Keratinocyte (primary cell): ENCODE measurements around the gene CACNA1B. TPM values are rescaled to one million over a fixed set of nuclear protein-coding genes. Genes with fewer than 3 reads are reported as not detected.

Experiments
- DNase-seq: peaks from one replicate; pipeline ENCODE4 v3.0.0-alpha.2; 2011; ENCODE audit warnings: low read depth, missing footprints, low spot score
- FAIRE-seq: peaks from 2 replicates; lab custom pipeline; 2011; peaks lifted over from hg19 to GRCh38; lab: Jason Lieb, UNC
- H2AFZ ChIP-seq: 2 replicates; pipeline ENCODE4 v1.6.0; 2012; ENCODE audit warnings: low read length, control low read depth, inconsistent platforms; ENCODE audit not compliant: control insufficient read depth
- H3K27ac ChIP-seq: 2 replicates; pipeline ENCODE4 v1.5.1; 2011; ENCODE audit warnings: low read length; ENCODE audit not compliant: control insufficient read depth, insufficient read depth
- H3K27me3 ChIP-seq: 3 replicates; pipeline ENCODE4 v1.6.0; 2011; ENCODE audit warnings: low read length; ENCODE audit not compliant: control insufficient read depth, insufficient read depth; ENCODE audit errors: extremely low read depth
- H3K36me3 ChIP-seq, 2 experiments: 2 replicates in 1 of 2; 3 replicates in 1 of 2; pipeline ENCODE4 v1.5.1; 2011; ENCODE audit warnings: low read length in 2 of 2, mild to moderate bottlenecking in 1 of 2; ENCODE audit not compliant: control insufficient read depth in 2 of 2, insufficient read depth in 2 of 2; ENCODE audit errors: extremely low read depth in 1 of 2
- H3K4me1 ChIP-seq: 3 replicates; pipeline ENCODE4 v1.5.1; 2011; ENCODE audit warnings: low read length; ENCODE audit not compliant: control insufficient read depth, insufficient read depth; ENCODE audit errors: extremely low read depth
- H3K4me2 ChIP-seq: 3 replicates; pipeline ENCODE4 v1.6.0; 2011; ENCODE audit warnings: low read depth, low read length; ENCODE audit not compliant: control insufficient read depth, insufficient read depth; ENCODE audit errors: extremely low read depth
- H3K4me3 ChIP-seq, 3 experiments: fragments of 200-600 bp in 1 of 3; sonication (generic) in 1 of 3; 2 replicates in 2 of 3; 3 replicates in 1 of 3; pipeline ENCODE4 v1.5.1; 2011 to 2016; ENCODE audit warnings: low read length in 3 of 3, mild to moderate bottlenecking in 3 of 3, control low read depth in 2 of 3, inconsistent platforms in 1 of 3, low read depth in 1 of 3, mixed read lengths in 1 of 3, mixed run types in 1 of 3, moderate library complexity in 1 of 3; ENCODE audit not compliant: control insufficient read depth in 2 of 3, insufficient read depth in 2 of 3; ENCODE audit errors: extremely low read depth in 1 of 3
- H3K79me2 ChIP-seq: 2 replicates; pipeline ENCODE4 v1.6.0; 2012; ENCODE audit warnings: low read length; ENCODE audit not compliant: control insufficient read depth, insufficient read depth
- H3K9ac ChIP-seq: 3 replicates; pipeline ENCODE4 v1.6.0; 2011; ENCODE audit warnings: low read length; ENCODE audit not compliant: control insufficient read depth, insufficient read depth; ENCODE audit errors: extremely low read depth
- H3K9me1 ChIP-seq: 3 replicates; pipeline ENCODE4 v1.6.0; 2011; ENCODE audit warnings: low read length; ENCODE audit not compliant: control insufficient read depth, insufficient read depth; ENCODE audit errors: extremely low read depth
- H3K9me3 ChIP-seq: 2 replicates; pipeline ENCODE4 v1.5.1; 2012; ENCODE audit warnings: low read depth, low read length; ENCODE audit not compliant: control insufficient read depth
- H4K20me1 ChIP-seq: 3 replicates; pipeline ENCODE4 v1.6.0; 2011; ENCODE audit warnings: low read length; ENCODE audit not compliant: control insufficient read depth, insufficient read depth; ENCODE audit errors: extremely low read depth
- CTCF ChIP-seq, 3 experiments: IDR thresholded peaks in 1 of 3; conservative IDR thresholded peaks in 1 of 3; optimal IDR thresholded peaks in 1 of 3; 2 replicates in 2 of 3; 3 replicates in 1 of 3; pipeline versions ENCODE3 to v1.5.1; 2011; ENCODE audit warnings: low read length in 3 of 3, mild to moderate bottlenecking in 3 of 3, moderate library complexity in 2 of 3, control low read depth in 1 of 3, inconsistent platforms in 1 of 3; ENCODE audit not compliant: insufficient read depth in 2 of 3; ENCODE audit errors: extremely low read depth in 1 of 3
- EZH2 ChIP-seq: IDR thresholded peaks from one replicate; pipeline ENCODE4 v1.6.1; 2012; ENCODE audit warnings: inconsistent platforms, mild to moderate bottlenecking, low read length, moderate library complexity
- dilution Hi-C: fragments of 300-500 bp; cut with MboI; formaldehyde crosslinking; loops from one replicate; pipeline ENCODE4 v1.7.0; 2020; ENCODE audit warnings: low sequenced_read_pairs; ENCODE audit not compliant: extremely low pct_ligation_motif_present
- polyA plus RNA-seq, 5 experiments: library from polyadenylated mRNA; depleted of rRNA in 3 of 5; stranded (reverse) in 3 of 5; stranded (forward) in 1 of 5; unstranded in 1 of 5; fragments of >200 nt; gene quantifications; 1 replicate in 1 of 5; 2 replicates in 3 of 5; 3 replicates in 1 of 5; pipeline versions ENCODE4 v1.2.1 to v1.2.3, GENCODE V29; 2011 to 2012; ENCODE audit warnings: missing spikeins in 2 of 5, low read depth in 1 of 5, low replicate concordance in 1 of 5

CACNA1B gene
- polyA plus RNA-seq, 1 donor (not counting 4 experiments of a cell fraction or from before 2014, with no cell fraction given), result 0.01 TPM

- Histone ChIP-seq H3K4me2 (no peak overlapping the region), H4K20me1 (no peaks in the 10 kb centered on the region), H3K9me1 (no peaks in the 10 kb centered on the region), H3K4me1 (no peaks in the 10 kb centered on the region), H3K36me3 (no peaks in the 10 kb centered on the region), H3K27ac (no peak overlapping the region), H3K27me3 (no peaks in the 10 kb centered on the region), H3K79me2 (no peaks in the 10 kb centered on the region), H3K9ac (no peak overlapping the region), H3K9me3 (no peaks in the 10 kb centered on the region), H3K4me3 (no peak overlapping the region), H2AFZ (no peak overlapping the region)
- TF ChIP-seq EZH2, result no peak
- no peak for TF ChIP-seq CTCF (optimal IDR thresholded peaks at IDR 0.05 in 1 of 3, IDR thresholded peaks at IDR 0.05 in 1 of 3, conservative IDR thresholded peaks at IDR 0.05 in 1 of 3; ENCODE audit: extremely low read depth in 1 of 3, insufficient read depth in 2 of 3, low read length in 3 of 3)
- FAIRE-seq, result no peak
- no peak for DNase-seq
- dilution Hi-C loops, result no loop called here
These were observed 90.7 kb downstream of the CACNA1B start for GRCh38 chr9:137968235-137968634.

- Histone ChIP-seq H3K9me1 (no peaks in the 10 kb centered on the region), H2AFZ (no peak overlapping the region), H3K4me1 (no peaks in the 10 kb centered on the region), H3K36me3 (no peaks in the 10 kb centered on the region), H3K9ac (no peak overlapping the region), H3K4me2 (no peak overlapping the region), H3K27ac (no peak overlapping the region), H3K9me3 (no peaks in the 10 kb centered on the region), H3K79me2 (no peaks in the 10 kb centered on the region), H3K27me3 (no peaks in the 10 kb centered on the region), H4K20me1 (no peaks in the 10 kb centered on the region), H3K4me3 (no peak overlapping the region)
- DNase-seq (no peak), FAIRE-seq (no peak)
- no peak for TF ChIP-seq EZH2
- dilution Hi-C loops, result no loop called here
These were observed 91.4 kb downstream of the CACNA1B start for GRCh38 chr9:137969008-137969407.

GRCh38 chr9:137969685-137970084 is 92.1 kb downstream of the CACNA1B start:
- Histone ChIP-seq H3K9me1 (no peaks in the 10 kb centered on the region), H3K4me3 (no peak overlapping the region), H4K20me1 (no peaks in the 10 kb centered on the region), H2AFZ (no peak overlapping the region), H3K9me3 (no peaks in the 10 kb centered on the region), H3K4me2 (no peak overlapping the region), H3K36me3 (no peaks in the 10 kb centered on the region), H3K27me3 (no peaks in the 10 kb centered on the region), H3K4me1 (no peaks in the 10 kb centered on the region), H3K79me2 (no peaks in the 10 kb centered on the region), H3K27ac (no peak overlapping the region), H3K9ac (no peak overlapping the region)
- FAIRE-seq (no peak), DNase-seq (no peak)
- TF ChIP-seq CTCF (optimal IDR thresholded peaks at IDR 0.05 in 1 of 3, IDR thresholded peaks at IDR 0.05 in 1 of 3, conservative IDR thresholded peaks at IDR 0.05 in 1 of 3; ENCODE audit: extremely low read depth in 1 of 3, insufficient read depth in 2 of 3, low read length in 3 of 3) (no peak), EZH2 (no peak)
- dilution Hi-C loops, result no loop called here
